Thyroid gland (tissue), 4 donors: ENCODE data around the gene ATP5F1C. TPM values are rescaled to one million over a fixed set of nuclear protein-coding genes. Genes with fewer than 3 reads are reported as not detected.

Experiments
- DNase-seq, 2 donors: peaks; one replicate each; pipeline ENCODE4 v3.0.0-alpha.2; 2019
- H3K27ac ChIP-seq, 3 donors: fragments of 200-600 bp; sonication (generic); 1 replicate in 2 of 3; 2 replicates in 1 of 3; pipeline ENCODE4 v1.5.1; 2016 to 2019; ENCODE audit warnings: mild to moderate bottlenecking in 1 of 3, moderate library complexity in 1 of 3
- H3K27me3 ChIP-seq: fragments of 200-600 bp; sonication (generic); one replicate; pipeline ENCODE4 v1.5.1; 2019
- H3K36me3 ChIP-seq, 2 donors: fragments of 200-600 bp; sonication (generic); one replicate each; pipeline ENCODE4 v1.5.1; 2016 to 2019
- H3K4me1 ChIP-seq, 2 donors: fragments of 200-600 bp; sonication (generic); one replicate each; pipeline ENCODE4 v1.5.1; 2017 to 2019
- H3K4me3 ChIP-seq, 3 donors: fragments of 200-600 bp; sonication (generic); replicated peaks in 1 of 3; 1 replicate in 2 of 3; 2 replicates in 1 of 3; pipeline ENCODE4 v1.5.1; 2016; ENCODE audit warnings: mild to moderate bottlenecking in 1 of 3
- H3K9me3 ChIP-seq: fragments of 200-600 bp; sonication (generic); one replicate; pipeline ENCODE4 v1.5.1; 2017
- POLR2A ChIP-seq, 2 donors: fragments of 450-650 bp; IDR thresholded peaks; one replicate each; pipeline ENCODE4 v1.6.1; 2017; ENCODE audit warnings: antibody characterized with exemption in 2 of 2, mild to moderate bottlenecking in 2 of 2, moderate library complexity in 1 of 2
- WGBS, 2 donors: methylation state at CpG; one replicate each; pipeline ENCODE4 v1.1.5; 2017; 5-methylcytosine and 5-hydroxymethylcytosine counted together
- intact Hi-C: fragments of 100-400 bp; cut with DNase I; formaldehyde crosslinking; loops from one replicate; pipeline ENCODE4 v1.15.1; 2023
- total RNA-seq, 4 donors: library from RNA; depleted of rRNA; stranded (reverse); fragments of >200 nt; gene quantifications; one replicate each; pipeline ENCODE4 v1.2.3, GENCODE V29; 2016
- TF ChIP-seq, protein P1 (sequence below), 6 experiments: fragments of 200-600 bp in 3 of 6; fragments of 450-650 bp in 3 of 6; sonication (generic) in 3 of 6; IDR thresholded peaks; one replicate each; pipeline ENCODE4 v1.5.1; 2016 to 2019; ENCODE audit warnings: antibody characterized with exemption in 6 of 6, mild to moderate bottlenecking in 2 of 6, inconsistent platforms in 1 of 6, moderate library complexity in 1 of 6

ATP5F1C gene
- total RNA-seq, 4 donors from 2014 or later = 279 to 417 (median 352) TPM

DNA sequence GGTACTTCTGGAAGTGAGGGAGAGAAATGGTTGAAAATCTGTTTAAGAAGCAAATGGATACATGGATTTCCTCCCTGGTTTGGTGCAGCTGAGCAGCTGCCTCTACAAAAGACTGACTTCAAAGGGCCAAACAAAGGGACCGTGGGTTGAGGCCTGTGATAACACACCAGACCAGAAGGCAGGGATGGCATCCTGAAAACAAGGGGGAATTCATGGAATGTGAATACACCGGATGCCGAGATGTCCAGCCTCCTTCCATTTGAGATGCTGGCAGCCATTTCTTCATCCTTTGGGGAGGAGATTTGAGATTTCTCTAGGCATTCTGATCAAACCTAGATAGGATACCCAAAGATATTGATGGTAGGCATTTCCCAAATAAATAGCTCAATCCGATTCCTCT lies 67.2 kb downstream of the ATP5F1C start:
- no peak for DNase-seq
- intact Hi-C loops = no loop called here
- no peaks in the 10 kb centered on the region for H3K4me1 ChIP-seq
- no peaks in the 10 kb centered on the region for H3K36me3 ChIP-seq
- no peaks in the 10 kb centered on the region for H3K27me3 ChIP-seq
- WGBS, 2 donors = 84 to 92% methylated on average over 4 of the region's 4 CpGs
- no peak overlapping the region for H3K27ac ChIP-seq
- H3K4me3 ChIP-seq = no peak overlapping the region
- no peak for TF ChIP-seq POLR2A (IDR thresholded peaks at IDR 0.05)
- TF ChIP-seq, protein P1, sequence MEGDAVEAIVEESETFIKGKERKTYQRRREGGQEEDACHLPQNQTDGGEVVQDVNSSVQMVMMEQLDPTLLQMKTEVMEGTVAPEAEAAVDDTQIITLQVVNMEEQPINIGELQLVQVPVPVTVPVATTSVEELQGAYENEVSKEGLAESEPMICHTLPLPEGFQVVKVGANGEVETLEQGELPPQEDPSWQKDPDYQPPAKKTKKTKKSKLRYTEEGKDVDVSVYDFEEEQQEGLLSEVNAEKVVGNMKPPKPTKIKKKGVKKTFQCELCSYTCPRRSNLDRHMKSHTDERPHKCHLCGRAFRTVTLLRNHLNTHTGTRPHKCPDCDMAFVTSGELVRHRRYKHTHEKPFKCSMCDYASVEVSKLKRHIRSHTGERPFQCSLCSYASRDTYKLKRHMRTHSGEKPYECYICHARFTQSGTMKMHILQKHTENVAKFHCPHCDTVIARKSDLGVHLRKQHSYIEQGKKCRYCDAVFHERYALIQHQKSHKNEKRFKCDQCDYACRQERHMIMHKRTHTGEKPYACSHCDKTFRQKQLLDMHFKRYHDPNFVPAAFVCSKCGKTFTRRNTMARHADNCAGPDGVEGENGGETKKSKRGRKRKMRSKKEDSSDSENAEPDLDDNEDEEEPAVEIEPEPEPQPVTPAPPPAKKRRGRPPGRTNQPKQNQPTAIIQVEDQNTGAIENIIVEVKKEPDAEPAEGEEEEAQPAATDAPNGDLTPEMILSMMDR (IDR thresholded peaks at IDR 0.05) = no peak
- H3K9me3 ChIP-seq = no peaks in the 10 kb centered on the region

DNA sequence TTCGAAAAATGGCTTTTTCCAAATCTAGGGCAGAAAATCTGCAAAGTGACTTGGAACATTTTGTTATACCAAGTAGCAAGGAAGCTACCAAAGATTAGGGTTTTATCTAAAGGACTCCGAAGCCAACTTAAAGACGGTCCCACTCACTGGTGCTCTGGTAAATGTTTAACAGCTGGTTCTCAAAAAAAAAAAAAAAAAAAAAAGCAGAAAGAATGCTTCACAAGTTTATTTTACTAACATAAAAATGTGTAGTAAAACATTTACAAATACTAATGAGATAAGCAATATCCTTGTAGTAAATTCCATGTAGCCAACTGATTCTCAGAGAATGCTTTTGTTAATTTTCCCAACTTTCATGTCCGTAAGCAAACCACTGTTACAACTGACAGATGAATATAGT lies 68.7 kb downstream of the ATP5F1C start:
- WGBS, 2 donors = 54 to 70% methylated on average over 4 of the region's 4 CpGs
- intact Hi-C loops = no loop called here
- H3K27ac ChIP-seq = no peak overlapping the region
- TF ChIP-seq, protein P1 (IDR thresholded peaks at IDR 0.05) = no peak
- no peak for TF ChIP-seq POLR2A (IDR thresholded peaks at IDR 0.05)
- no peaks in the 10 kb centered on the region for H3K4me1 ChIP-seq
- DNase-seq = no peak
- no peaks in the 10 kb centered on the region for H3K9me3 ChIP-seq
- H3K4me3 ChIP-seq = no peak overlapping the region
- no peaks in the 10 kb centered on the region for H3K27me3 ChIP-seq
- no peaks in the 10 kb centered on the region for H3K36me3 ChIP-seq

DNA sequence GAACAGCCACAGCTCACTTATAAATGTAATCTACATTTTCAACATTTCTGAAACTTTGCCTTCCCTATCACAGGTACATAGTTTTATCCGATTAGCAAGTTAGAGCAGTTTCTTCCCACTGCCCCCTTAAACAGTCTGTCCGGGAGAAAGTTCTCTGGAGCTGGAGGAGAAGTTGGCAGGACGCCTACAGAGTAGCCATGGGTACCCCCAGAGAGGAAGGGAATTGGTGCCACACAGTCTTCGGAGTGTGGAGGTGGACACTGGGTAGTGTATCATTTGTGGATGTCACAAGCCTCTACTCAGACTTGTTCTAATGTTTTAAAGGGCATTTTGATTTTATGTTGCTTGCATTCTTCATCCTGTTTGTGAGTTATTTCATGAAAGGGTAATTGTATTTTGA lies 69.3 kb downstream of the ATP5F1C start:
- Histone ChIP-seq H3K4me3 (no peak overlapping the region), H3K27me3 (no peaks in the 10 kb centered on the region), H3K36me3 (no peaks in the 10 kb centered on the region), H3K4me1 (no peaks in the 10 kb centered on the region), H3K9me3 (no peaks in the 10 kb centered on the region), H3K27ac (no peak overlapping the region)
- TF ChIP-seq POLR2A (IDR thresholded peaks at IDR 0.05) = no peak
- TF ChIP-seq, protein P1 (IDR thresholded peaks at IDR 0.05) = no peak
- 55 to 56% methylated on average over 4 of the region's 4 CpGs for WGBS, 2 donors
- intact Hi-C loops = no loop called here
- DNase-seq = peak; percentile 6 to 12

Other genes starting within 250 kb of the ATP5F1C start
- gene ITIH5, start 121.2 kb upstream of the ATP5F1C start, total RNA-seq = 10 to 100 TPM; 14.4 to 31.3 (median 20.2) TPM
- not detected for gene ITIH2, start 84.9 kb upstream of the ATP5F1C start, total RNA-seq
- 10 to 100 TPM in 1 of 4 donors, 1 to 10 TPM in 3; 7.5 to 10.2 (median 8.1) TPM for gene KIN, start 184 bp upstream of the ATP5F1C start, total RNA-seq
- gene TAF3, start 30.3 kb downstream of the ATP5F1C start, total RNA-seq = 10 to 100 TPM in 1 of 4 donors, 1 to 10 TPM in 3; 6.7 to 11.0 (median 8.6) TPM